Measurements from ENCODE around the gene ARG1. TPM values are rescaled to one million over a fixed set of nuclear protein-coding genes. Genes with fewer than 3 reads are reported as not detected.

Gene ARG1
- polyA plus RNA-seq, 1 donor from 2014 or later = not detected

- H3K27me3 ChIP-seq (ENCODE audit: insufficient read depth, low read depth, low read length) = no peaks in the 10 kb centered on the region
- H3K79me2 ChIP-seq (replicated peaks; ENCODE audit: insufficient read depth, low read length) = no peaks in the 10 kb centered on the region
- no peak overlapping the region for H3K9ac ChIP-seq (ENCODE audit: low read length)
- H3K9me3 ChIP-seq (ENCODE audit: low read length) = no peaks in the 10 kb centered on the region
- TF ChIP-seq REST (IDR thresholded peaks at IDR 0.05; ENCODE audit: borderline replicate concordance) = no peak
- no peak for TF ChIP-seq MXI1 (conservative IDR thresholded peaks at IDR 0.05; ENCODE audit: poor library complexity, severe bottlenecking)
- no peak for TF ChIP-seq TAF1 (IDR thresholded peaks at IDR 0.05; ENCODE audit: low read depth)
- no peak for TF ChIP-seq EZH2 (IDR thresholded peaks at IDR 0.05; ENCODE audit: borderline replicate concordance, insufficient read depth, low read length, poor library complexity, severe bottlenecking)
- TF ChIP-seq SMC3 (conservative IDR thresholded peaks at IDR 0.05; ENCODE audit: poor library complexity) = no peak
- no peak for TF ChIP-seq CTCF (IDR thresholded peaks at IDR 0.05; ENCODE audit: poor library complexity, severe bottlenecking)
- no peak for TF ChIP-seq RAD21 (conservative IDR thresholded peaks at IDR 0.05)
- TF ChIP-seq EP300 (conservative IDR thresholded peaks at IDR 0.05; ENCODE audit: poor library complexity, severe bottlenecking) = no peak
- no peak for TF ChIP-seq POLR2AphosphoS5 (IDR thresholded peaks at IDR 0.05)
- no peak overlapping the region for H3K4me2 ChIP-seq (ENCODE audit: low read length)
- H3K4me3 ChIP-seq (ENCODE audit: low read length) = no peak overlapping the region
- no peaks in the 10 kb centered on the region for H4K20me1 ChIP-seq (ENCODE audit: insufficient read depth)
- H3K9me2 ChIP-seq (ENCODE audit: insufficient read depth, low read length) = no peaks in the 10 kb centered on the region
- no peaks in the 10 kb centered on the region for H3K36me3 ChIP-seq (ENCODE audit: insufficient read depth, low read length)
- no peak overlapping the region for H2AFZ ChIP-seq (ENCODE audit: low read depth, low read length)
- no peak overlapping the region for H3K27ac ChIP-seq (ENCODE audit: low read length)
- no peaks in the 10 kb centered on the region for H3F3A ChIP-seq (ENCODE audit: insufficient read depth, low read length, poor library complexity, severe bottlenecking)
Measured at GRCh38 chr6:131551902-131552301, 21.1 kb upstream of the ARG1 start.

- Histone ChIP-seq H3K9me3 (ENCODE audit: low read length) (no peaks in the 10 kb centered on the region), H3F3A (ENCODE audit: insufficient read depth, low read length, poor library complexity, severe bottlenecking) (no peaks in the 10 kb centered on the region), H3K27me3 (ENCODE audit: insufficient read depth, low read depth, low read length) (no peaks in the 10 kb centered on the region), H3K9me2 (ENCODE audit: insufficient read depth, low read length) (no peaks in the 10 kb centered on the region), H3K27ac (ENCODE audit: low read length) (no peak overlapping the region), H3K4me3 (ENCODE audit: low read length) (no peak overlapping the region), H3K36me3 (ENCODE audit: insufficient read depth, low read length) (no peaks in the 10 kb centered on the region), H4K20me1 (ENCODE audit: insufficient read depth) (no peaks in the 10 kb centered on the region), H3K79me2 (replicated peaks; ENCODE audit: insufficient read depth, low read length) (no peaks in the 10 kb centered on the region), H3K4me2 (ENCODE audit: low read length) (no peak overlapping the region), H3K9ac (ENCODE audit: low read length) (no peak overlapping the region), H2AFZ (ENCODE audit: low read depth, low read length) (no peak overlapping the region)
- TF ChIP-seq CTCF (IDR thresholded peaks at IDR 0.05; ENCODE audit: poor library complexity, severe bottlenecking) (no peak), POLR2AphosphoS5 (IDR thresholded peaks at IDR 0.05) (no peak), RAD21 (conservative IDR thresholded peaks at IDR 0.05) (no peak), EP300 (conservative IDR thresholded peaks at IDR 0.05; ENCODE audit: poor library complexity, severe bottlenecking) (no peak), TAF1 (IDR thresholded peaks at IDR 0.05; ENCODE audit: low read depth) (no peak)
Measured at GRCh38 chr6:131552572-131552971, 20.5 kb upstream of the ARG1 start.
